LoVo (cell line): Measurements from ENCODE around the gene CD93.

Experiments used
- DNase-seq: peaks from one replicate; pipeline ENCODE4 v3.0.0-alpha.2; 2016; ENCODE audit warnings: low spot score

CD93 gene

GRCh38 chr20:23083553-23084220 lies 2.4 kb downstream of the CD93 start:
- DNase-seq: no peak

GRCh38 chr20:23082846-23083552 lies 3.1 kb downstream of the CD93 start:
- no peak for DNase-seq

- no peak for DNase-seq
Measured at GRCh38 chr20:23081263-23081819, 4.8 kb downstream of the CD93 start.

GRCh38 chr20:23080521-23080920 lies 5.6 kb downstream of the CD93 start:
- no peak for DNase-seq

- DNase-seq: no peak
Measured at GRCh38 chr20:23079926-23080325, 6.2 kb downstream of the CD93 start.

GRCh38 chr20:23079016-23079351 lies 7.1 kb downstream of the CD93 start:
- DNase-seq: no peak

GRCh38 chr20:23078351-23079015 lies 7.6 kb downstream of the CD93 start:
- no peak for DNase-seq

GRCh38 chr20:23077277-23077676 lies 8.8 kb downstream of the CD93 start:
- DNase-seq: no peak

GRCh38 chr20:23074052-23074451 lies 12.1 kb downstream of the CD93 start:
- no peak for DNase-seq

- DNase-seq: no peak
Measured at GRCh38 chr20:23072892-23073586, 13.1 kb downstream of the CD93 start.

- no peak for DNase-seq
Measured at GRCh38 chr20:23071996-23072395, 14.1 kb downstream of the CD93 start.

- no peak for DNase-seq
Measured at GRCh38 chr20:23071398-23071797, 14.7 kb downstream of the CD93 start.

- DNase-seq: no peak
Measured at GRCh38 chr20:23069108-23069507, 17.0 kb downstream of the CD93 start.

- DNase-seq: no peak
Measured at GRCh38 chr20:23068283-23068682, 17.8 kb downstream of the CD93 start.

GRCh38 chr20:23066772-23067171 lies 19.4 kb downstream of the CD93 start:
- DNase-seq: no peak

- DNase-seq: no peak
Measured at GRCh38 chr20:23065266-23066201, 20.6 kb downstream of the CD93 start.

- no peak for DNase-seq
Measured at GRCh38 chr20:23063581-23063980, 22.5 kb downstream of the CD93 start.

- DNase-seq: no peak
Measured at GRCh38 chr20:23063168-23063567, 23.0 kb downstream of the CD93 start.

GRCh38 chr20:23062632-23063031 lies 23.5 kb downstream of the CD93 start:
- no peak for DNase-seq

GRCh38 chr20:23061734-23062561 lies 24.2 kb downstream of the CD93 start:
- peak; percentile 12 for DNase-seq
